ENCODE results near the gene GPR89A.
"Not testable (repeated sequence)": the region's sequence is repeated elsewhere in the genome, so short reads cannot be mapped to it uniquely, and the experiment has no call there.

The GPR89A gene

GRCh38 chr1:145717833-145718232 lies 110.0 kb downstream of the GPR89A start:
- DNase-seq (ENCODE audit: low read depth, low spot score): no peak

GRCh38 chr1:145718465-145718864 lies 110.7 kb downstream of the GPR89A start:
- not testable (repeated sequence) for DNase-seq (ENCODE audit: low read depth, low spot score)

- no peak for DNase-seq (ENCODE audit: low read depth, low spot score)
These were observed 111.7 kb downstream of the GPR89A start, which contains the start of gene CD160 for GRCh38 chr1:145719230-145720079. CD160 (plus strand) TSS chr1:145719499; CDS start chr1:145728328, 8,829 bp downstream.

Measured in iPS DF 19.7 (cell line).